Activated CD4-positive, alpha-beta T cell treated with anti-CD3 and anti-CD28 coated beads, Interleukin-2, amount 50 U/mL, for 48 hours (primary cell): ENCODE results near the gene SLC35C1.

Experiments used
- DNase-seq, 2 experiments: peaks; one replicate each; pipeline ENCODE4 v3.0.0-alpha.2; 2020

The SLC35C1 gene

GRCh38 chr11:45846974-45847910, 42.3 kb downstream of the SLC35C1 start, which contains the start of gene CRY2:
Gene CRY2, plus strand, starts transcription at chr11:45847475. Its CDS starts 16 bp downstream, at chr11:45847491.
- DNase-seq = peak; percentile 100

GRCh38 chr11:45847911-45848316, 43.0 kb downstream of the SLC35C1 start:
- peak; percentile 34 to 49 for DNase-seq

GRCh38 chr11:45848654-45849081, 43.7 kb downstream of the SLC35C1 start:
- DNase-seq = no peak

DNA sequence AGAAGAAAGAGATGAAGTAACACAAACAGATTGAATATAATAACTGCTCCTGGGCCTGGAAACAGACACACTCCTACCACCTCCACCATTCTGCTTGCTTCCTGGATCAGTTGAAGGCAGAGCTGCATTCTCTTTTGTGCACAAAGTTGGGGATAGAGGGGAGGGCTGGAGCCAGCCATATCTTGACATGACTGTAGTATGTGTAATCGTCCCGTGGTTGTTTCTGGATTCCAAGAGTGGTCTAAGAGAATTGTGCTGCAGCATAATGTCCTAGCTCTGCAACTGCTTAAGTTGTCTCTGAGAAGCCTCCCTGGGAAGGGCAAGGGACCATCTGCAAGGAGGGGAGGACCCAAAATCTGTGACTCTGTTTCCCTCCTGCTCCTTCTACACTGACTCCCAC, 45.5 kb downstream of the SLC35C1 start:
- DNase-seq = no peak

- DNase-seq = no peak
Measured at GRCh38 chr11:45851228-45851627, 46.3 kb downstream of the SLC35C1 start.

GRCh38 chr11:45852018-45852711, 47.2 kb downstream of the SLC35C1 start:
- DNase-seq = no peak

- DNase-seq = no peak
Measured at GRCh38 chr11:45852712-45853101, 47.8 kb downstream of the SLC35C1 start.

DNA sequence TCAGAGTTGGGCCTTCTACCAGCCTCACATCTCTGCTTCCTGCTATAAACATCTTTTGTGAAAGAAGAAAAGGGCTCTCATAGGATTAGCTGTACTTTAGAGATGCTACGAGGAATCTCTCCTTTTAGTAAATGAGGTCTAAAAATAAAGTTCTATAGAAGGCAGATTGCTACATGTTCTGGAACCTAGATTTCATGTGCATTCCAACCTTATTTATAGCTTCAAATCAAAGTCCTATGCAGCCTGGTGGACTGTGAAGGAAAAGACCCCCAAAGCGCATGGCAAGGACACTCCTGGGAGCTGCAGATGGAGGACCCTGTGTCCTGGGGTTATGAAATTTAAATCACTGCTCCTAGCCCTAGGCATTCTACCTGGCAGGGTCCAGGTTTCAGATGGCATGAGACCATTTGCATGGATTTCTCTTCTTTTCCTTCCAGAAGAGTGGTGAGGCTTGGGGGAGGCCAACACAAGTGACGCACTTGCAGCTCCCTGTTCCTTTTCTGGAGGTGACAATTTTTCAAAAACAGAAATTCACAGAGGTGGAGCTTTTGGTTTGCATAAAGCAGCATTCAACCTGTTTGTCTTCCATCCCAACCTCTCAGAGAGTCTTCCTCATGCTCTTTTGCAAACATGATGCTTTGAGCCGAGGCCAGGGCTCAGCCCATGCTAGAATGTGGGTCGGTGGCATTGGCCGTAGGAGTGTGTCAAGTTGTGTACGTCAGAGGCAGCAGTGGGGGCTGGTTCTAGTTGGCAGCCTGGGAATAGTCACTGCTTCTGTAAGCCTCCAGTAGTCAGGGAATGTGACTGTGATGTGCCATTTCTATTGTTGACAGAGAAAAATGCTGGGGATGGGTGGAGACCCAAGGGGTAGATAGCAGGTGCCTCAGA, 48.6 kb downstream of the SLC35C1 start:
- DNase-seq = no peak

DNA sequence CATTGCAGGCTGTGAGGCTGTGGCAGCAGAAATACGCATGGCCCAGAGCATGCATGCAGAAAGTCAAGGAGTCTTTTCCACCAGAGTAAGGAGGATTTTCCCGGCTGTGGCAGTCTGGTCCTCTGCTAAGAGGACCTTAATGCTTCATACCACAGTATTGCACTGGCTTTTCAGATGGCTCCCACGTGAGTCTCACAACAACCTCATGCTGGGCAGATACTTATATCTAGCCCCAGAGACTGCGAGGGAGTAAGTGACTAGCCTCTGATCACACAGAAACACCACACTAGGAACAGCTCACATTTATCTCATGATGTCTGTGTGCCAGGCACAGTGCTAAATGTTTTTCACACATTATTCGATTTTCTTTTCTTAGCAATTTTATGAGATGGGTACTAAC, 50.4 kb downstream of the SLC35C1 start:
- no peak for DNase-seq

GRCh38 chr11:45856044-45856468, 51.1 kb downstream of the SLC35C1 start:
- DNase-seq = no peak

GRCh38 chr11:45857961-45858474, 53.1 kb downstream of the SLC35C1 start:
- no peak for DNase-seq

- DNase-seq = no peak
Measured at GRCh38 chr11:45858751-45859398, 53.9 kb downstream of the SLC35C1 start.

- DNase-seq = no peak
Measured at GRCh38 chr11:45859661-45860140, 54.8 kb downstream of the SLC35C1 start.

DNA sequence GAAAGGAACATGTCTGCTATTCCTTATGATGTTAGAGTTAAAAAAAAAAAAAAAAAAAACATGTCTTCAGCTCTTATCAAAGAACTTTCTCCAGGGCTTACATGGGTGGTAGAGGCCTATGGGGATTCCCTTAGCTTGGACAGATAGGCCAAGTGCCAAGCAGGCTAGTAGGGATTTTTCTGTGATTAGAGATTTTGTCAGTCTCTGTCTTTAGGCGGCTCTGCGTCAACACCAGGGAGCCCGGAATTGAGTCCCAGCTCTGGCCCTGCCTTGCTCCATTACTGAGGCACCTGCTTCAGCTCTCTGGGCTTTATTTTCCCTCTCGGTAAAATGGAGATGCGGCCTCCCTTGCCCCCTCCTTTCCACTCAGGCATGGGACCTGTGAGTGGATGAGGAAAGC, 55.4 kb downstream of the SLC35C1 start:
- no peak for DNase-seq

- DNase-seq = no peak
Measured at GRCh38 chr11:45860764-45861510, 56.0 kb downstream of the SLC35C1 start.
